ENCODE data around the gene TIGD1.

The TIGD1 gene

GRCh38 chr2:232569541-232569940 is 19.2 kb upstream of the TIGD1 start:
- no peak overlapping the region for H3K4me3 ChIP-seq (ENCODE audit: low read depth, low read length)
- TF ChIP-seq CTCF (conservative IDR thresholded peaks at IDR 0.05; ENCODE audit: low read depth, low read length), result no peak
- no peak for DNase-seq (ENCODE audit: low read depth)

- TF ChIP-seq CTCF (conservative IDR thresholded peaks at IDR 0.05; ENCODE audit: low read depth, low read length), result no peak
- DNase-seq (ENCODE audit: low read depth), result peak; percentile 50
Measured at GRCh38 chr2:232568161-232568560, 17.8 kb upstream of the TIGD1 start.

GRCh38 chr2:232567721-232568120 is 17.4 kb upstream of the TIGD1 start:
- no peak for TF ChIP-seq CTCF (conservative IDR thresholded peaks at IDR 0.05; ENCODE audit: low read depth, low read length)
- H3K4me3 ChIP-seq (ENCODE audit: low read depth, low read length), result no peak overlapping the region
- no peak for DNase-seq (ENCODE audit: low read depth)

More at GRCh38 chr2:232568161-232568560, 17.8 kb upstream of the TIGD1 start:
- H3K4me3 ChIP-seq (ENCODE audit: low read depth, low read length), result no peak overlapping the region

GRCh38 chr2:232563580-232563979 is 13.2 kb upstream of the TIGD1 start:
- no peak overlapping the region for H3K4me3 ChIP-seq (ENCODE audit: low read depth, low read length)
- no peak for TF ChIP-seq CTCF (conservative IDR thresholded peaks at IDR 0.05; ENCODE audit: low read depth, low read length)
- peak; percentile 38 for DNase-seq (ENCODE audit: low read depth)

- no peak for DNase-seq (ENCODE audit: low read depth)
- no peak for TF ChIP-seq CTCF (conservative IDR thresholded peaks at IDR 0.05; ENCODE audit: low read depth, low read length)
- H3K4me3 ChIP-seq (ENCODE audit: low read depth, low read length), result no peak overlapping the region
Measured at GRCh38 chr2:232562515-232563151, 12.3 kb upstream of the TIGD1 start.

- no peak overlapping the region for H3K4me3 ChIP-seq (ENCODE audit: low read depth, low read length)
- DNase-seq (ENCODE audit: low read depth), result peak; percentile 27
- no peak for TF ChIP-seq CTCF (conservative IDR thresholded peaks at IDR 0.05; ENCODE audit: low read depth, low read length)
Measured at GRCh38 chr2:232556426-232556825, 6.1 kb upstream of the TIGD1 start.

GRCh38 chr2:232551776-232552175 is 1.4 kb upstream of the TIGD1 start:
- TF ChIP-seq CTCF (conservative IDR thresholded peaks at IDR 0.05; ENCODE audit: low read depth, low read length), result no peak
- no peak for DNase-seq (ENCODE audit: low read depth)
- peak overlapping the region; percentile 92 for H3K4me3 ChIP-seq (ENCODE audit: low read depth, low read length)
